ENCODE results near the gene HOXB5.
A peak's percentile ranks its signal among the peaks of the same experiment; 100 is the strongest.

- TF ChIP-seq CTCF (IDR thresholded peaks at IDR 0.05) (no peak), POLR2A (IDR thresholded peaks at IDR 0.05) (peak in 1 of 2 donors; percentile 31)
These were observed 33.5 kb downstream of the HOXB5 start for GRCh38 chr17:48559840-48560817.
